ENCODE results near the gene NT5DC4.
A peak's percentile ranks its signal among the peaks of the same experiment; 100 is the strongest.

Gene NT5DC4

DNA sequence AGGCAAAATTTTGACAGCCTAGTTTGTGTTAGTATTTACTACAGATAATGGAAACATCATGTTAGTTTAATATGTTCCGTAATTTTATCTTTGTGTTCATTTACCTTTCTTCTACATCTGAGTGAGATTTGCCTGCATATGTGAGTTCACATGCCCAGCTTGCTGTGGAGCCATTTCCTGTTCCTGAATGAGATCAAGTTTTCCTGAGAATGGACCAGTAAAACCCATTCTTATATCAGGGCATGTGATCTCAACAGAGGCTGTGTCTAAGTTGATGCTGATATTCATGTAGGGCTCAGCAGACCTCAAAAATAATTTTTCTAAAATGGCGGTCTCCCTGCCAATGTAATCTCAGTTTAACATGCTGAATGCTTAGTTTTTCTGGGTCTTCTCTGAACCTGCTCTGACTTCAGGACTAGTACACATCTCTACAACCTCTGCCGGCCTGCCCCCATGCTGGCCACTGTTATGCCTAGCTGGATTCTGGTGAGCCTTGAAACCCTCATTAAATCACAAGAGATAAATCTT is 62.4 kb downstream of the NT5DC4 start:
- Histone ChIP-seq H2AFZ (ENCODE audit: low read depth, low read length) (no peak overlapping the region), H3K9ac (ENCODE audit: low read length) (no peak overlapping the region), H2BK120ac (ENCODE audit: low read depth, low read length) (no peak overlapping the region), H3K79me1 (replicated peaks; ENCODE audit: low read length, poor library complexity, severe bottlenecking) (no peaks in the 10 kb centered on the region), H3K27me3 (ENCODE audit: control insufficient read depth in 1 of 2, insufficient read depth in 1 of 2, low read length in 2 of 2) (no peaks in the 10 kb centered on the region), H3K27ac (ENCODE audit: low read length, poor library complexity, severe bottlenecking) (no peak overlapping the region), H3K4me3 (ENCODE audit: insufficient read depth in 1 of 2, low read depth in 1 of 2, low read length in 2 of 2) (no peak overlapping the region), H3K4me2 (ENCODE audit: low read length, poor library complexity, severe bottlenecking) (no peak overlapping the region), H3K23ac (ENCODE audit: low read length in 2 of 2) (no peak overlapping the region), H4K8ac (ENCODE audit: low read length) (no peak overlapping the region), H2BK5ac (ENCODE audit: low read depth, low read length, poor library complexity, severe bottlenecking) (no peak overlapping the region), H3K36me3 (ENCODE audit: control insufficient read depth in 1 of 2, insufficient read depth in 2 of 2, low read depth in 1 of 2, low read length in 2 of 2) (no peaks in the 10 kb centered on the region), H3K14ac (ENCODE audit: low read length in 2 of 2) (no peak overlapping the region), H3K4me1 (ENCODE audit: control insufficient read depth, insufficient read depth, low read depth, low read length) (no peaks in the 10 kb centered on the region), H2AK5ac (ENCODE audit: low read length, severe bottlenecking) (no peak overlapping the region), H4K91ac (ENCODE audit: low read length) (no peak overlapping the region), H2BK15ac (ENCODE audit: low read depth, poor library complexity, severe bottlenecking) (no peak overlapping the region), H3K18ac (ENCODE audit: low read depth in 1 of 2, low read length in 2 of 2) (no peak overlapping the region), H3K4ac (ENCODE audit: low read depth in 1 of 2, low read length in 2 of 2) (no peak overlapping the region), H2BK12ac (ENCODE audit: low read length in 2 of 2) (no peak overlapping the region), H3K9me3 (ENCODE audit: control insufficient read depth, low read length) (no peaks in the 10 kb centered on the region)
- no peak for DNase-seq
- 99% methylated on average over 2 of the region's 3 CpGs for WGBS

DNA sequence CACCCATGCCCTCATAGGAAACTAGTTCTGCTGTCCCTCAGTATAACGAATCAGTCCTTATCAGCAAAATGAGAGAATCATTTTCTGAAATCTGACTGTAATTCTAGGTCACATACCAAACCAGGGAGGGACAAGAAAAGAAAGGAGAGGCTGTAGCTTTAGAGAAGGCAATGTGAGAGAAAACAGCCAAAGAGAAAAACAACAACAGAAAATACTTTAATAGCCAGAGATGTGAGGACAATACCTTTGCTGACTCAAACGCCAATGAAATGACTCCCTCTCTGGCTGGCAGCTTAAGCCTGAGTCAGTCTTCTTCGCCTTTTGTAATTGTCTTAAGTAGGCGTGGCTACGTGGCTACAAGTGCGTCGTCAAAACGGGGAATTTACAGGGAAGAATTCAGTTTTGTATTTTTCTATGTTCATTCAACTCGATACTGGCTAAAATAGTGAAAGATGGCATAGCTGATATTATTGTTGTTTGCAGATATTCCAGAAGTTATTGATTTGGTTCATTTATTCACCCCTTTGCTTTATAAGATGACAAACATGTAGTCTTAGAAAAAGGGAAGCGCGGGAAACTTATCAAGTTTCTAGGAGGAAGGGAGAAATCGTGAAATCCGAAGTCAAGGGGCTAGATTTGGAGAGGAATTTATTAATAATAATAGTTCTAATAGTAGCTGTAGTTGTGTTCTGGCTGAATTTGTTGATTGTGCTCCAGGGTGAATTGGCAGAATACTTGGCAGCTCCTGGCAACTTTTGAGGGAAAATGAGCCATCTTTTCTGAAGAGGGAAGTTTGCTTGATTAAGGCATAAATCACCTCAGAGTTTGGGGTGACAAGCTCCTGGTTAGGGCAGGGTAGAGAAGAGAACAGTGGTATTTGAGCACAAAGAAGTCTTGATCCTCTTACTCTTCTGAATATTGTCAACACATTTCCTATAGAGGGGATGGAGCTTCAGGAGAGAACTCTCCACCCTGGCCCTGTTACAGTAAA is 63.7 kb downstream of the NT5DC4 start, which contains the start of gene IL1A:
IL1A (minus strand) TSS at position 295 of the 991 bp plus-strand sequence. CDS start 723 bp downstream, outside the sequence.
- no peaks in the 10 kb centered on the region for H3K36me3 ChIP-seq (ENCODE audit: control insufficient read depth in 1 of 2, insufficient read depth in 2 of 2, low read depth in 1 of 2, low read length in 2 of 2)
- no peak within 1 kb of the TSS for H3K14ac ChIP-seq (ENCODE audit: low read length in 2 of 2)
- 34% methylated on average over 13 of the region's 13 CpGs for WGBS
- no peak within 1 kb of the TSS for H2AK5ac ChIP-seq (ENCODE audit: low read length, severe bottlenecking)
- H3K9ac ChIP-seq (ENCODE audit: low read length): peak within 1 kb of the TSS; percentile 21
- no peaks in the 10 kb centered on the region for H3K9me3 ChIP-seq (ENCODE audit: control insufficient read depth, low read length)
- no peak within 1 kb of the TSS for H2BK120ac ChIP-seq (ENCODE audit: low read depth, low read length)
- no peak within 1 kb of the TSS for H4K8ac ChIP-seq (ENCODE audit: low read length)
- H2BK5ac ChIP-seq (ENCODE audit: low read depth, low read length, poor library complexity, severe bottlenecking): no peak within 1 kb of the TSS
- H3K4ac ChIP-seq (ENCODE audit: low read depth in 1 of 2, low read length in 2 of 2): no peak within 1 kb of the TSS
- H3K27ac ChIP-seq (ENCODE audit: low read length, poor library complexity, severe bottlenecking): no peak within 1 kb of the TSS
- H3K18ac ChIP-seq (ENCODE audit: low read depth in 1 of 2, low read length in 2 of 2): no peak within 1 kb of the TSS
- no peak within 1 kb of the TSS for H2AFZ ChIP-seq (ENCODE audit: low read depth, low read length)
- H3K4me1 ChIP-seq (ENCODE audit: control insufficient read depth, insufficient read depth, low read depth, low read length): no peaks in the 10 kb centered on the region
- no peaks in the 10 kb centered on the region for H3K27me3 ChIP-seq (ENCODE audit: control insufficient read depth in 1 of 2, insufficient read depth in 1 of 2, low read length in 2 of 2)
- H3K23ac ChIP-seq (ENCODE audit: low read length in 2 of 2): no peak within 1 kb of the TSS
- H4K91ac ChIP-seq (ENCODE audit: low read length): no peak within 1 kb of the TSS
- peak within 1 kb of the TSS in 1 of 2 experiments; percentile 25 for H3K4me3 ChIP-seq (ENCODE audit: insufficient read depth in 1 of 2, low read depth in 1 of 2, low read length in 2 of 2)
- no peak within 1 kb of the TSS for H2BK12ac ChIP-seq (ENCODE audit: low read length in 2 of 2)
- H3K4me2 ChIP-seq (ENCODE audit: low read length, poor library complexity, severe bottlenecking): no peak within 1 kb of the TSS
- H3K79me1 ChIP-seq (replicated peaks; ENCODE audit: low read length, poor library complexity, severe bottlenecking): no peaks in the 10 kb centered on the region
- peak; percentile 69 for DNase-seq
- H2BK15ac ChIP-seq (ENCODE audit: low read depth, poor library complexity, severe bottlenecking): no peak within 1 kb of the TSS

DNA sequence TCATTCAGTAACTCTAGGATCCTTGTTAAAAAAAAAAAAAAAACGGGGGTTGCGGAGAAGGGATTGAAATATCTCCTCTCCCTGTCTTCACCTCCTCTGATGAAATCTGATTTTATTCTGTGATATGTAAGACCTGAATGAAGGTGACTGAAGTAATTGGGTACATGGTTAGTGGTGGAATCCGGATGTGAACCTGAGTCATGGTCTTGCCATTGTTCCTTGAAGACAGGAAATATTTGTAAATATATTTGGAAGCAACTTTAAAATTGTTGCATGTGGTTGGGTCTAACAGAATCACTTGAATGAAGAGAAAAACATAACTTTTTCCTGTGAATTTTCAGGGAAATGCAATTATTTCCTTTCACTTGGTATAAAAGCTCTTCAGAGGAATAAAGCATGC is 66.5 kb downstream of the NT5DC4 start:
- Histone ChIP-seq H3K23ac (ENCODE audit: low read length in 2 of 2) (no peak overlapping the region), H3K4ac (ENCODE audit: low read depth in 1 of 2, low read length in 2 of 2) (no peak overlapping the region), H2BK5ac (ENCODE audit: low read depth, low read length, poor library complexity, severe bottlenecking) (no peak overlapping the region), H2BK120ac (ENCODE audit: low read depth, low read length) (no peak overlapping the region), H3K79me1 (replicated peaks; ENCODE audit: low read length, poor library complexity, severe bottlenecking) (no peaks in the 10 kb centered on the region), H3K9me3 (ENCODE audit: control insufficient read depth, low read length) (no peaks in the 10 kb centered on the region), H3K14ac (ENCODE audit: low read length in 2 of 2) (no peak overlapping the region), H3K27ac (ENCODE audit: low read length, poor library complexity, severe bottlenecking) (no peak overlapping the region), H3K9ac (ENCODE audit: low read length) (no peak overlapping the region), H2BK12ac (ENCODE audit: low read length in 2 of 2) (no peak overlapping the region), H2AFZ (ENCODE audit: low read depth, low read length) (no peak overlapping the region), H3K18ac (ENCODE audit: low read depth in 1 of 2, low read length in 2 of 2) (no peak overlapping the region), H3K4me2 (ENCODE audit: low read length, poor library complexity, severe bottlenecking) (no peak overlapping the region), H3K4me1 (ENCODE audit: control insufficient read depth, insufficient read depth, low read depth, low read length) (no peaks in the 10 kb centered on the region), H3K4me3 (ENCODE audit: insufficient read depth in 1 of 2, low read depth in 1 of 2, low read length in 2 of 2) (no peak overlapping the region), H3K27me3 (ENCODE audit: control insufficient read depth in 1 of 2, insufficient read depth in 1 of 2, low read length in 2 of 2) (no peaks in the 10 kb centered on the region), H4K91ac (ENCODE audit: low read length) (no peak overlapping the region), H2AK5ac (ENCODE audit: low read length, severe bottlenecking) (no peak overlapping the region), H3K36me3 (ENCODE audit: control insufficient read depth in 1 of 2, insufficient read depth in 2 of 2, low read depth in 1 of 2, low read length in 2 of 2) (no peaks in the 10 kb centered on the region), H4K8ac (ENCODE audit: low read length) (no peak overlapping the region), H2BK15ac (ENCODE audit: low read depth, poor library complexity, severe bottlenecking) (no peak overlapping the region)
- 87% methylated on average over 1 of the region's 3 CpGs for WGBS
- DNase-seq: no peak

- H3K9me3 ChIP-seq (ENCODE audit: control insufficient read depth, low read length): no peaks in the 10 kb centered on the region
- 95% methylated on average over 2 of the region's 4 CpGs for WGBS
- H2AK5ac ChIP-seq (ENCODE audit: low read length, severe bottlenecking): no peak overlapping the region
- H2BK15ac ChIP-seq (ENCODE audit: low read depth, poor library complexity, severe bottlenecking): no peak overlapping the region
- no peak overlapping the region for H2BK5ac ChIP-seq (ENCODE audit: low read depth, low read length, poor library complexity, severe bottlenecking)
- no peak for DNase-seq
- no peak overlapping the region for H2AFZ ChIP-seq (ENCODE audit: low read depth, low read length)
- H3K4ac ChIP-seq (ENCODE audit: low read depth in 1 of 2, low read length in 2 of 2): no peak overlapping the region
- no peaks in the 10 kb centered on the region for H3K4me1 ChIP-seq (ENCODE audit: control insufficient read depth, insufficient read depth, low read depth, low read length)
- no peak overlapping the region for H3K9ac ChIP-seq (ENCODE audit: low read length)
- no peak overlapping the region for H4K8ac ChIP-seq (ENCODE audit: low read length)
- H3K27me3 ChIP-seq (ENCODE audit: control insufficient read depth in 1 of 2, insufficient read depth in 1 of 2, low read length in 2 of 2): no peaks in the 10 kb centered on the region
- H2BK12ac ChIP-seq (ENCODE audit: low read length in 2 of 2): no peak overlapping the region
- no peak overlapping the region for H3K4me2 ChIP-seq (ENCODE audit: low read length, poor library complexity, severe bottlenecking)
- H3K23ac ChIP-seq (ENCODE audit: low read length in 2 of 2): no peak overlapping the region
- no peak overlapping the region for H2BK120ac ChIP-seq (ENCODE audit: low read depth, low read length)
- no peaks in the 10 kb centered on the region for H3K79me1 ChIP-seq (replicated peaks; ENCODE audit: low read length, poor library complexity, severe bottlenecking)
- no peak overlapping the region for H4K91ac ChIP-seq (ENCODE audit: low read length)
- no peaks in the 10 kb centered on the region for H3K36me3 ChIP-seq (ENCODE audit: control insufficient read depth in 1 of 2, insufficient read depth in 2 of 2, low read depth in 1 of 2, low read length in 2 of 2)
- H3K27ac ChIP-seq (ENCODE audit: low read length, poor library complexity, severe bottlenecking): no peak overlapping the region
- no peak overlapping the region for H3K4me3 ChIP-seq (ENCODE audit: insufficient read depth in 1 of 2, low read depth in 1 of 2, low read length in 2 of 2)
- H3K18ac ChIP-seq (ENCODE audit: low read depth in 1 of 2, low read length in 2 of 2): no peak overlapping the region
- no peak overlapping the region for H3K14ac ChIP-seq (ENCODE audit: low read length in 2 of 2)
These were observed 67.0 kb downstream of the NT5DC4 start for GRCh38 chr2:112787729-112788393.

Measured in mesenchymal stem cell (in vitro differentiated cells and primary cell).